Neural crest cell (in vitro differentiated cells): ENCODE measurements around the gene PDGFC. TPM values are rescaled to one million over a fixed set of nuclear protein-coding genes. Genes with fewer than 3 reads are reported as not detected.

Experiments
- DNase-seq: peaks from one replicate; pipeline ENCODE4 v3.0.0; 2021; ENCODE audit warnings: low read depth, mixed read lengths, low spot score
- H3K27ac Mint-ChIP-seq: one replicate; pipeline ENCODE4 v1.8.0; 2021; ENCODE audit warnings: mild to moderate bottlenecking, mixed read lengths; ENCODE audit not compliant: unreplicated experiment
- H3K27me3 Mint-ChIP-seq: 2 replicates; pipeline ENCODE4 v1.8.0; 2021; ENCODE audit warnings: low read depth, mild to moderate bottlenecking, mixed read lengths
- H3K36me3 Mint-ChIP-seq: 2 replicates; pipeline ENCODE4 v1.8.0; 2021; ENCODE audit warnings: low read depth, mild to moderate bottlenecking, mixed read lengths
- H3K4me1 Mint-ChIP-seq: 2 replicates; pipeline ENCODE4 v1.8.0; 2021; ENCODE audit warnings: mixed read lengths
- H3K4me3 Mint-ChIP-seq: one replicate; pipeline ENCODE4 v1.8.0; 2021; ENCODE audit warnings: mild to moderate bottlenecking, mixed read lengths
- H3K9me3 Mint-ChIP-seq: 2 replicates; pipeline ENCODE4 v1.8.0; 2021; ENCODE audit warnings: mixed read lengths
- total RNA-seq: library from RNA; stranded (reverse); gene quantifications from 2 replicates; pipeline ENCODE4 v1.2.1, GENCODE V29; 2021
- TF ChIP-seq, protein P1 (sequence below): fragments of 200-600 bp; sonication (generic); conservative IDR thresholded peaks from 2 replicates; pipeline ENCODE4 v1.5.0; 2021; ENCODE audit warnings: antibody characterized with exemption, mild to moderate bottlenecking

Gene PDGFC
- total RNA-seq, 1 donor from 2014 or later: 19.1 TPM

DNA sequence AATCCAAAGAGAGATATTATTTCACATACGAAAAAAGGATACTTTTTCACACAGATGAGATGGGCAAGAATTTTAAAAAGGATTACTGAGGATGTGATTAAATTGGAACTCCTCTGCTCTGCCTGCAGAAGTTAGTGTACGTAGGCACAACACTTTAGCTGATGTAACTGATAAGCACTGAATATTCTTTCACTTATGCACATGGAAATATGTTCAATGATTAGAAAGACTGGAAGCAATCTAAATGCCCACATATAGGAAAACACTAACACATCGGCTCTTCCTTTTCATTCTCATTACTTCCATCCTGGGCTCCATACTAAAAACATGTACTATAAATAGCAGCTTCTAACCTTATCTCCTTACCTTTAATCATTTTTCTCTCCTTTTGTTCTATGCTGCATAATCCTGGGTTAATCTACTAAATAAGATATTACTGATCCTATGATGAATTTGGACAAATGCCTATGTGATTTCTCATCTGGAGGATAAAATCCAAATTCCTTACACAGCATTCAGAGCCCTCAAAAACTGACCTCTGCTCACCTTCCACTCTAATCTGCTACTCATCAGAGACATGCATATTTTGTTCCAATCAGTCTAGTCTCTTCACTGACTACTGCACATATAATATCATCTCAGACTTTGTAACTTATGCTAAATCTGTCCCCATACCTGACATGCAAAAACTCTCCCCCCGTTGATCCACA lies 197.8 kb downstream of the PDGFC start:
- Mint-ChIP-seq H3K9me3 (no peaks in the 10 kb centered on the region), H3K4me1 (peaks cover 51% of the 10 kb centered on the region), H3K4me3 (no peak overlapping the region), H3K27ac (no peak overlapping the region), H3K27me3 (no peaks in the 10 kb centered on the region), H3K36me3 (no peaks in the 10 kb centered on the region)
- DNase-seq: no peak
- TF ChIP-seq, protein P1, sequence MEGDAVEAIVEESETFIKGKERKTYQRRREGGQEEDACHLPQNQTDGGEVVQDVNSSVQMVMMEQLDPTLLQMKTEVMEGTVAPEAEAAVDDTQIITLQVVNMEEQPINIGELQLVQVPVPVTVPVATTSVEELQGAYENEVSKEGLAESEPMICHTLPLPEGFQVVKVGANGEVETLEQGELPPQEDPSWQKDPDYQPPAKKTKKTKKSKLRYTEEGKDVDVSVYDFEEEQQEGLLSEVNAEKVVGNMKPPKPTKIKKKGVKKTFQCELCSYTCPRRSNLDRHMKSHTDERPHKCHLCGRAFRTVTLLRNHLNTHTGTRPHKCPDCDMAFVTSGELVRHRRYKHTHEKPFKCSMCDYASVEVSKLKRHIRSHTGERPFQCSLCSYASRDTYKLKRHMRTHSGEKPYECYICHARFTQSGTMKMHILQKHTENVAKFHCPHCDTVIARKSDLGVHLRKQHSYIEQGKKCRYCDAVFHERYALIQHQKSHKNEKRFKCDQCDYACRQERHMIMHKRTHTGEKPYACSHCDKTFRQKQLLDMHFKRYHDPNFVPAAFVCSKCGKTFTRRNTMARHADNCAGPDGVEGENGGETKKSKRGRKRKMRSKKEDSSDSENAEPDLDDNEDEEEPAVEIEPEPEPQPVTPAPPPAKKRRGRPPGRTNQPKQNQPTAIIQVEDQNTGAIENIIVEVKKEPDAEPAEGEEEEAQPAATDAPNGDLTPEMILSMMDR: no peak

DNA sequence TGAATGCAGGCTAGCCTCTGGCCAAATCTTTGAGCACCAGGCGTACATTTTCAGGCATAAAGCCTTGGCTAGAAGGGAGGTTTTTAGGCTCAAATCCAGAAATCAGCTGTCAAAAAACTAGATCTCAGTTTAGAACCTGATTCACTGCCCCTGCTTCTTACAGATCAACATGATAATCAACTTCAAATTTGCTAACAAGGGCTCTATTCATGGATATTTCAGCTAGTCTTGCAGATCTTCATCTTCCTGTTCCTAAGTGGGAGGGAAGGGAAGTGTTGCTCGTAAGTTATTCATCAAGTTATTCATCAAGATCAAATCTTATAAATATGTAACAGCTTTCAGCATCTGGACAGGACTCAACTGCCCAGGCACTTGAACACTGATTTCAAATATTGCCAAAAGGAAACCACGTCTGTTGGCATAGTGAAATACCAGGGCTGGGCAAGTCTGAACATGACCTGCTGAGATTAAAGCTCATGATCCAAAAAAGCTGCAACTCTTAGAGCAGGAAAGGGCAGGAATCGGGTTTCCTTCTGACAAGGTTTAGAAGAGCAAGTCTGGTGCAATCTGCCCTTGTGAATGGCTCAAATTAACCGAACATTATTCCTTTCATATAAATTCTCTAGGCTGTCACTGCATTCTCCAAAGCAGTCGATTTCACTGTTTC lies 200.3 kb downstream of the PDGFC start:
- DNase-seq: no peak
- Mint-ChIP-seq H3K4me1 (peaks cover 65% of the 10 kb centered on the region), H3K36me3 (no peaks in the 10 kb centered on the region), H3K4me3 (peak overlapping the region; percentile 54), H3K27me3 (no peaks in the 10 kb centered on the region), H3K9me3 (no peaks in the 10 kb centered on the region), H3K27ac (peak overlapping the region; percentile 75)
- TF ChIP-seq, protein P1: no peak

DNA sequence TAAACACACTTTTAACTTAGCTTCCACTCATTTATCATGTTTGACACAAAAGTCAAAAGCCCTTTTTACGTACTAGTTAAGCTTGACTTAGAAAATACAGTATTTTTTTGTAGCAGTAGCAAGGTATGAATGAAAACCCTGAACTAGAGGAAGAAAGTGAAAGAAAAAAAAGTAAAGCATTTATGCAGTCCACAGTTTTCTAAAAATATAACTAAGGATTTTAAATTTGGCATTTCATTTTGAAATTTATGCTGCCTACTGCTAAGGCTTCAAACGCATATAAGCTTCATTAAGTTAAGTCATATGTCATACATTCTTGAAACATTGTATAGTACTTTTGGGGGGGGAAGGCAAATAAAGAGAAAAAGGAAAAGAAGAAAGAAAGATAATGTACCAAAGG lies 201.5 kb downstream of the PDGFC start:
- Mint-ChIP-seq H3K27ac (no peak overlapping the region), H3K9me3 (no peaks in the 10 kb centered on the region), H3K36me3 (peaks cover 2% of the 10 kb centered on the region), H3K4me3 (no peak overlapping the region), H3K27me3 (no peaks in the 10 kb centered on the region), H3K4me1 (peaks cover 59% of the 10 kb centered on the region)
- TF ChIP-seq, protein P1: no peak
- no peak for DNase-seq

DNA sequence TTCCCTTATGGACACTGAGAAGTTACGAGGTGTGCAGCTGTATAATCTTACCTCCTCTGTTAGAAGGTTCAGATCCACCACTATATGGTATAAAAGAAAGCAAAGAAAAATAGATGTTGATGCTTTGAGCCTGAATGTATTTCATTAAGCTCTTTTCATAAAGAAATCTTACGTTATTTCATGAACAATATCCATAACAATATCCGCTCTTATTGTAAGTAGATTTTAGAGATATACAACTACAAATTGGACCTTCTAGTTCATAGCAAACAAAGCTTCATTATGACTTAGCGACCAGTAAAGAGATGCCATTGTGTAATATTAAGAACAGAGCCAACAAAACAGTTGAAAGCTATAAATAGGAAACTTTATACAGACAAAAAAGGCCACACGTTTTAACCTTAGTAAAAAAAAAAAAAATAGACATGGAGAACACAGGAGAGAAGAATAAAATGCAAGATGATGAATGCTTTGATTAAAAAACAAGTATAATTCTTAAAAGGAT lies 203.6 kb downstream of the PDGFC start:
- TF ChIP-seq, protein P1: no peak
- H3K9me3 Mint-ChIP-seq: no peaks in the 10 kb centered on the region
- H3K27ac Mint-ChIP-seq: peak overlapping the region; percentile 16

DNA sequence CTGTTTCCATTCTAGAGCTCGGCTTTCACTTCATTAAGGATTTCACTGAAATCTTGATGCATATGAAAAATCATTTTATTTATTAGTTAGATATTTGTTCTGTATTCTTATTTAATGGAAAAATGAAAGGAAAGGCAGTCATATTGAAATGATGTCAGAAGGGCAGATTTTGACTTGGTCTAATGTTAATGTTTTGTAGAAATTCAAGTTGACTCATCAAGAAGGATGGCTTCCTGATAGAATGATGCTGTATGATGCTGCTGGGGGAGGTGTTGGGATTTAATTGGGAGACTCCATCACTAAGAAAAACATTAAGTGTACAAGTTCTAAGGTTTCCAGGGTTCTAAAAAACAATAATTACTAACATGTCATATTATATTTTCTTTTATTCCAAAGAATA lies 204.8 kb downstream of the PDGFC start:
- TF ChIP-seq, protein P1: no peak
- H3K27ac Mint-ChIP-seq: no peak overlapping the region
- no peaks in the 10 kb centered on the region for H3K27me3 Mint-ChIP-seq

More for the DNA sequence above, 203.6 kb downstream of the PDGFC start:
- DNase-seq: no peak
- Mint-ChIP-seq H3K4me3 (peak overlapping the region; percentile 6), H3K36me3 (peaks cover 2% of the 10 kb centered on the region), H3K4me1 (peaks cover 51% of the 10 kb centered on the region), H3K27me3 (no peaks in the 10 kb centered on the region)

More for the DNA sequence above, 204.8 kb downstream of the PDGFC start:
- Mint-ChIP-seq H3K4me3 (no peak overlapping the region), H3K9me3 (no peaks in the 10 kb centered on the region), H3K4me1 (peaks cover 43% of the 10 kb centered on the region), H3K36me3 (peaks cover 5% of the 10 kb centered on the region)
- DNase-seq: no peak
